GM19351 (cell line): ENCODE results near the gene OARD1.
"Not testable (repeated sequence)": the region's sequence is repeated elsewhere in the genome, so short reads cannot be mapped to it uniquely, and the experiment has no call there.

Experiments used
- ATAC-seq: cut with Tn5 transposase; IDR thresholded peaks from one replicate; pipeline ENCODE4 v1.9.1; 2021; ENCODE audit warnings: mild to moderate bottlenecking, moderate library complexity; ENCODE audit not compliant: unreplicated experiment

OARD1 gene

GRCh38 chr6:41071923-41072835 is at the start of gene OARD1:
OARD1 (minus strand) TSS chr6:41072356; CDS start chr6:41071634, 722 bp downstream.
- ATAC-seq, result peak; percentile 69

- no peak for ATAC-seq
Measured at GRCh38 chr6:41120058-41120457, 47.9 kb upstream of the OARD1 start.

- ATAC-seq, result no peak
Measured at GRCh38 chr6:41119508-41119907, 47.4 kb upstream of the OARD1 start.

GRCh38 chr6:41115027-41115426 is 42.9 kb upstream of the OARD1 start:
- not testable (repeated sequence) for ATAC-seq

GRCh38 chr6:41111017-41111416 is 38.9 kb upstream of the OARD1 start:
- ATAC-seq, result no peak

- ATAC-seq, result no peak
Measured at GRCh38 chr6:41103847-41104246, 31.7 kb upstream of the OARD1 start.

GRCh38 chr6:41100871-41101287 is 28.7 kb upstream of the OARD1 start:
- ATAC-seq, result no peak

- no peak for ATAC-seq
Measured at GRCh38 chr6:41098366-41098765, 26.2 kb upstream of the OARD1 start.

- no peak for ATAC-seq
Measured at GRCh38 chr6:41097467-41098090, 25.4 kb upstream of the OARD1 start.

- no peak for ATAC-seq
Measured at GRCh38 chr6:41093729-41094128, 21.6 kb upstream of the OARD1 start.

- no peak for ATAC-seq
Measured at GRCh38 chr6:41092421-41093140, 20.4 kb upstream of the OARD1 start.

- ATAC-seq, result no peak
Measured at GRCh38 chr6:41090841-41091761, 18.9 kb upstream of the OARD1 start.

GRCh38 chr6:41088451-41088850 is 16.3 kb upstream of the OARD1 start:
- no peak for ATAC-seq

- ATAC-seq, result no peak
Measured at GRCh38 chr6:41085182-41085581, 13.0 kb upstream of the OARD1 start.

- ATAC-seq, result no peak
Measured at GRCh38 chr6:41083072-41083471, 10.9 kb upstream of the OARD1 start.

GRCh38 chr6:41080621-41081020 is 8.5 kb upstream of the OARD1 start:
- no peak for ATAC-seq

GRCh38 chr6:41079080-41079479 is 6.9 kb upstream of the OARD1 start:
- ATAC-seq, result no peak

- no peak for ATAC-seq
Measured at GRCh38 chr6:41078101-41078500, 5.9 kb upstream of the OARD1 start.

GRCh38 chr6:41077536-41077935 is 5.4 kb upstream of the OARD1 start:
- ATAC-seq, result no peak
